Measurements from ENCODE around the gene DHH.

The DHH gene

DNA sequence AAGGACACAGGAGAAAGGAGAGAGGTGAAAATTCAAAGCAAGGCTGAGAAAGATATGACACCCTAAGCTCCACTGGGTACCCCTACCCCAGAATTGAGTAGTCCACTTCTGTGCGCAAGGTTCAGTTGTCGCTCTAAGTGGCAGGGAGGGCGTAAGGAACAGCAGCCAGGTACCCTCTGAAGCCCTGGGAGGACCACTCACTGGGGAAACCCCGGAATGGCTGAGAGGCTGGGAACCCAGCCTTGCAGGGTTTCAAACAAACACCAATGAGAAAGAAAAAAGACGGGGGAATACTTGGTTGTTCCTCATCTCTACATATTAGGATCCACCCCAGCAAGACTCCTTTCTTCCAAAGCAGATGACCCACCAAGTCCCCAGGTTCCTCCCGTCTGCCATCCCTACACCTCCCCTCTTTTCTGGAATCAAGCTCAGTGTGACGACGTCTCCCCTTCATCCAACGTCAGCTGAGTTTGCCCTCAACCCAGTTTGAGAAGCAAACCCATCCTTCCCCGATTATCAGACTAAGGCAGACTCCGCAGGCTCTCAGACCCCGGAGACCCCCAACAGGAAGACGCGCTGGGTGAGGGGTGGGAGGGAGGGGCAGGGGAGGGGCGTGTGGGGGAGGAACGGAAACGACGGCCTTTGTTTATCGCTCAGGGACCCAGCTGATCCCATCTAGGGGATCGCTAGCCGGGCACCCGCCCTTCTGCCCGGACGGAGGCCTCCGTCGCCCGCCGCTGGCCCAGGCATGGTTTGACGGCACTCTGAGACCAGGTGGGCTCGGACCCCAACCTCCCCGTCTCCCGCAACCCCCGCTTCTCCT, 15.3 kb upstream of the DHH start:
- peak; percentile 70 for DNase-seq (ENCODE audit: low spot score)

DNA sequence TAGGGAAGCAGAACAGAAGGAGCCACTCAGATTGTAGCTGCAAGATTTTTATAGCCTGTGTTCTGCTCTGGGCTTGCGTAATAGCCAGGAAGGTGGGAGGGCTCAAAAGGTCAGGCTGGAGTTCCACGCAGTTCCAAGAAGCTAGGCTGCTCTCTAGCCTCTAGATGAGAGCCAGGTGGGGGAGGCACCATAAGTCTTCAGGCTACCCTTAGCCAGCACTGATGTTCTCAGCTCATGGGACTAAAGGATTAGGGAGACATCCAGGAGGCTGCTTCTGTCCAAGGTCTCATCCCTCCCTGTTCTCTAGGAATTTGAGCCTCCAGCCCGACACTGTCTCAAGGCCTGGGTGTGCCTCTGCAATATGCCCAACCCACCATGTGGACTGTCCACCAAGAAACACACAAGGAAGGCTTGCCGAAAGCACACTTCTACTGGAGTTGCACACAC, 14.4 kb upstream of the DHH start:
- no peak for DNase-seq (ENCODE audit: low spot score)

DNA sequence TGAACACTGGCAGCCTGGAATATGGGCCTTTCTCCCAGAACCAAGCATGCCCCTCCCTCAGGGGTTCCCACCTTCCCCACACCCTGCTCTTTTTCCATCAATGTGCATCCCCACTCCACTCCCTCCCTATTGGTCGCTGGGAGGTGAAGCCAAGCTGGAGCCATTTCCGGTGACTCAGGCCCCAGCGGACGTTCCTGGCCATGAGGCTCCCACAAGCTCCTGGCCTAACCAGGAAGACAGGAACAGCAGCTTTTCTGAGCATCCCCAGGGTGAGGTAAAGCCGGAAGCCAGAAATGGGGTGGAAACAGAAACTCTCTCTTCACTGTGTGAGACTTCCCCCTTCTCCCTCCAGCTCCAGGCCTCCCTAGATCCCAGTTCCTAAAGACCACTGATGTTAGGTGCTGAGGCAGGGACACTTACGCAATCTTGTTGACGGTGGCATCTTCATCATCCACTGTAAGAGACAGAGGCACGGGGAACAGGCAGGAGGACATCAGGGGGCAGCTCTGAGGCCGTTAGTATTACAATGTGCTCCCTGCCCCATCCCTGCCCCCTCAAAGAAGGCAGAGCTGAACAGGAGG, 11.0 kb upstream of the DHH start:
- no peak for DNase-seq (ENCODE audit: low spot score)

DNA sequence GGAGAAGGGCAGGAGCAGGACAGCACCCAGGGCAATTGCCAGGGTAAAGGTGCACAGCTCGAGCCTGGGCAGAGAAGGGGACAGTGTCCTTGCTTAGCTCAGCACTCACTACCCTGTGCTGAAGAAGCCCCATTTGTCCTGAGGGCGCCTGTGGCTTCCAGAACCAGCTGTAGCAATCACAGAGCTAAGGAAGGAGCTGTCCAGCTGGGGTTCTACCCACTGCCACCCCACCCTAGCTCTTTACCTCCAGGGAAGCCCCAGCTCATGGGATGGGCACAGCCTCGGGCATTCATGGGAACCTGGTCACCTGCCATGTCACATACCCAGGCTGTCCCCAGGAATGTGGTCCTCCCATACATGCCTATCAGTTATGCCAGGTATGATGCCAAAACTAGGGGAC, 10.2 kb upstream of the DHH start:
- no peak for DNase-seq (ENCODE audit: low spot score)

DNA sequence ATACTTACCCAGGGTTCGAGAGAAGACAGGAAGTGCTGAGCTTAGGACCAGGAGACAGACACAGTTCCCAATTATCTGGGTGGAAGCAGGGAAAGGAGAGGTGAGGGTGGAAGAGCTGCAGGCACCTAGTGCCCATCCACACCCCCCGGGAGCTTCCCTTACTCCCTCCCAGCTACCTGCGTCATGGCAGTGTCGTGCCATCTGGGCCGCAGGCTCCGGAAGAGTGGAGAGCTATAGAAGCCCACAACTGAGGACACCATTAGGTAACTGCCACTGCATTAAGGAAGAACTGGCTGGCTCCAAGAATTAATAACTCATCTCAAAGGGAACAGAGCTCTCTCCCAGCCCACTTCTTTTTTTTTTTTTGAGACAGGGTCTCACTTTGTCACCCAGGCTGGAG, 5.8 kb upstream of the DHH start:
- no peak for DNase-seq (ENCODE audit: low spot score)

DNA sequence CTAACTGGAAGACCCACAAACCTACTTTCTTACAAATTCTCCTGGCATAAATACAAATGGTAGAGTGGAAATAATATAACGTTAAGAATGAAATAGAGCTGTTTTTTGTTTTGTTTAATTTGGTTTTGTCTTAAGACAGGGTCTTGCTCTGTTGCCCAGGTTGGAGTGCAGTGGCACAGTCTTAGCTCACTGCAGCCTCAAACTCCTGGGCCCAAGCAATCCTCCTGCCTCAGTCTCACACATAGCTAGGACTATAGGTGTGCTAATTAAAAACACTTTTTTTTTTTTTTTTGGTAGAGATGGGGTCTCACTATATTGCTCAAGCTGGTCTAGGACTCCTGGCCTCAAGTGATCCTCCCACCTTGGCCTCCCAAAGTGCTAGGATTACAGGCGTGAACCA, 4.1 kb upstream of the DHH start:
- no peak for DNase-seq (ENCODE audit: low spot score)

DNA sequence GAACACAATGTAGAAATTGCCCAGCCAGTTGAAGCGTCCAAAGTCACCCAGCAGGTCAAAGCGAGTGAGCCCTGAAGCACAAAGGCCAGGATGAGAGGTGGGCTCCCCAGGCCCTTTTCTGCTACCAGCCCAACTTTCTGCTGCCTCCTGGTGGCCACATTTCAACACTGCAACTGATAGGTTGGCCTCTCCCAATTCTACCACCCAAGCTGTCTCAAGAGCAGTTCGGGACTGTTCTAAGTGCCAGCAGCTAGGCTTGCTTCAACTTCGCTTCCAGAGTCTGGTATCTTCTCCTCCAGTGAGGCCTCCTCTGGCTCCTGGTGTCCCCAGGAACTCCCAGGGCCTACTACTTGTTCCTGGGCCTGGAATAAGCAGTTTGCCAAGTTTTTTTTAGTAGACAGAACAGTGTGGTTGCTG, 3.4 kb upstream of the DHH start:
- DNase-seq (ENCODE audit: low spot score) = peak; percentile 83

DNA sequence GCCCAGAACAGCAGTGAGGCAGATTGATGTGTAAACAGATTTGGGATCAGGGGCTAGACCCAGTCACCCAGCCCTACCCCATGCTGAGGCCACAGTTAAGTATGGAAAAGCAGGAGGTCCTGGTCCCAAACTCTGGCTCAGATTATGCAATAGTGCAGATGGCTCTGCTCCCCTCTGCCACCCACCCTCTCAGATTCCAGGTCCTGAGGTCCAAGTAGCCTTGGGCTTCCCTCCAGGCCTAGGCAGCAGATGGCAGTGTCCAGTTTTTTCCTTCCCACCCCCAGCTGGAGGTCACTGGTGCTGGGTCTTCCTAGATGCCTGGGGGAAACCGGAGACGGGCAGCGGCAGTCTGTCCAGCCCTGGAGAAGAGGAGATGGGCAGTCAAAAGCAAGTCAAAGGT, 2.8 kb upstream of the DHH start:
- DNase-seq (ENCODE audit: low spot score) = no peak

DNA sequence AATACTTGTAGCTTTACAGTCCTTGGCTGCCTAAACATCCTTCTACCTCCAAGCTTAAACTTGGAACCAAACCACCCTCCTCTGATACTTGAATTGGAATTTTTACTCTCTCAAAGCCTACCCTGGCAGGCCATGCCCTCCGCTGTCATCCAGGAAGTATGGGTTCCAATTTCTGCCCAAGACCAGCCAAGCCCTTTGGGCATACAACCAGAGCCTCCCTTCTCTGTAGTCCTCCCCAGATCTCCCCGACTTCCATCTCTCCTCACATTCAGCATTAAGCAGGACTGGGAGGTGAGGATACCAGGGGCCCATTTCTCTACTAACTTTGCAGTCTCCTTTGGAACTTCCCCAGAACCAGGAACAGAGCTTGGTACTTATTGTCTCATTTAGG, 369 bp upstream of the DHH start:
- no peak for DNase-seq (ENCODE audit: low spot score)

DNA sequence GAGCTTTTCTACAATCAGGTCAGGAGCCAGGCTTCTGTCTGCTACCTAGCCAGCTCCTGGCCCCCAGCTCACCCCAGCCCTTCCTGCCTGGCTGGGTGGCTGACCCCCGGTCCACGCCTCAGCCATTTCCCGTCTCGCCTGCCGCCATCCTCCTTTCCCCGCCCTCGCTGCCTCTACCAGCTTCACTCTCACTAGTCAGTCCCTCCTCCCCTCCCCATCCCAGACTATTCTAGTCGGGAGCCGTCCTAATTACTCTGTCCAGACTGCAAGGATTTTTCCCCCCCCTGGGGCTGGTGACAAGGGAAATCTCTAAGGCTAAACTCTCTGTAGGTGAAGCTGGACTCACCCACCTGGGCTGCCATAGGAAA, 825 bp downstream of the DHH start:
- no peak for DNase-seq (ENCODE audit: low spot score)

DNA sequence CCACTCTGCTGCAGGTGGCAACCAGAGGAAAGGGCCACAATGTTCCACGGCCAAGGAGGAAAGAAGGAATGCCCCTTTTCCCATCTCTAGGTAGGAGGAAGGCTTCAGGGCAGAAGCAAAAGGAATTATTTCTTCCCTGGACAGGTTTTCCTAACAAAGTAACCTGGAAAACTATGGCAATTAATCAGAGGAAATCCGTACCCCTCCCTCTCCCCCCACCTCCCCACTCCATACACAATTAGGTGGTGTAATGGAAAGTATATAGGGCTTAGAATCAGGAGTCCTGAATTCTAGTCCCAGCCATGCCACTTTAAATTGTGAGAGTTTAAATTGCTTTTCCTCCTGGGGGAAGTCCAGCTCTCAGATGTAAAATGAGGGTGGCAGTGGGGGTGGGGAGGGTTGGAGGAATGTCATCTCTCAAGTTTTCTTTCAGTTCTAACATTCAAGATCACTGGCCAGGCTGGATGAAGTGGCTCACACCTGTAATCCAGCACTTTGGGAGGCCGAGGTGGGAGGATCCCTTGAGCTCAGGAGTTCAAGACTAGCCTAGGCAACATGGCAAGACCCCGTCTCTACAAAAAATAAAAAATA, 1.7 kb downstream of the DHH start:
- DNase-seq (ENCODE audit: low spot score) = no peak

DNA sequence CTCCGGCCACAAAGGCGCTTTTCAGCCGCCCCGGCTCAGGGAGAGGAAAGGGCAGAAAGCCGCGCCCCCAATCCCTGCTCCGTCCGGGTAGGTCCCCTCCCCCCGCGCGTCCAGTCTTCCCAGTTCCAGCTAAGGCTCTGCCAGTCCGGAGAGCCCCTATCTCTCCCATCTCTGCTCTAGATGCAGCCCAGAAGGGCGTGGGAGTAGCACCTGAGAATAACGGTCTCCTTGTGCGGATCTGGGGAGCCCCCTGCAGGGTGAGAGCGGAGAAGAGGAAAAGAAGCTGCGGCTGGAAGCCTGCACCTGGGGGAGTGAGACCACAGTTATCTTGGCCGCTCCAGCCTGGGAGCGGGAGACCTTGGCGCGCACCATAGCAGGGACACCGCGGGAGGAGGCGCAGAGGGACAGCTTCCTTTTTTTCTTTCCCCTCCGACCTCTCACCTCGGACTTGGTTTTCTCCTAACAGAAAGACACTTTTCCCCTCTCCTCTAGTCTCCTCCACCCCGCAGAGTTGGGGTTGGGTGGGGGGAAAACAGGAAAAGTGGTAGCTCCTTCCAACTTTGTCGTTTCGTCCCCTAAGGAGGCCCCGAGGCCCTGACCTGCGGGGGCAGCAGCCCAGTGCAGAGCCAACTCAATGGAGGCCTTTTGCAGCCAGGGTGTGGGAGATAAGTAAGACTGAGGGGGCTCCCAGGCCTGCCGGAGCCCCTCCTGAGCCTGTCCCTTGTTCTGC, 2.4 kb downstream of the DHH start:
- peak; percentile 76 for DNase-seq (ENCODE audit: low spot score)

DNA sequence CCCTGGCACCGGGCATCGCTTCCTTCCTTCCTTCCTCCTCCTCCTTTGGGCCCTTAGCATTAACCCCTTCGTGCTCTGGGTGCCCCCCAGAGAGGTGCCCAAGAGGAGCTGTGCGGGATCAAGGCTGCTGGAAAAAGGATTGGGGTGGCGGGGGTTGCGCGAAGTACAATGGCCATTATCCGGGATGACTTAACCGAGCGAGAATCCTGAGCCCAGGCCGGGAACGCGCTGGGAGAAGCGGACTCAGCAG, 2.8 kb downstream of the DHH start:
- no peak for DNase-seq (ENCODE audit: low spot score)

DNA sequence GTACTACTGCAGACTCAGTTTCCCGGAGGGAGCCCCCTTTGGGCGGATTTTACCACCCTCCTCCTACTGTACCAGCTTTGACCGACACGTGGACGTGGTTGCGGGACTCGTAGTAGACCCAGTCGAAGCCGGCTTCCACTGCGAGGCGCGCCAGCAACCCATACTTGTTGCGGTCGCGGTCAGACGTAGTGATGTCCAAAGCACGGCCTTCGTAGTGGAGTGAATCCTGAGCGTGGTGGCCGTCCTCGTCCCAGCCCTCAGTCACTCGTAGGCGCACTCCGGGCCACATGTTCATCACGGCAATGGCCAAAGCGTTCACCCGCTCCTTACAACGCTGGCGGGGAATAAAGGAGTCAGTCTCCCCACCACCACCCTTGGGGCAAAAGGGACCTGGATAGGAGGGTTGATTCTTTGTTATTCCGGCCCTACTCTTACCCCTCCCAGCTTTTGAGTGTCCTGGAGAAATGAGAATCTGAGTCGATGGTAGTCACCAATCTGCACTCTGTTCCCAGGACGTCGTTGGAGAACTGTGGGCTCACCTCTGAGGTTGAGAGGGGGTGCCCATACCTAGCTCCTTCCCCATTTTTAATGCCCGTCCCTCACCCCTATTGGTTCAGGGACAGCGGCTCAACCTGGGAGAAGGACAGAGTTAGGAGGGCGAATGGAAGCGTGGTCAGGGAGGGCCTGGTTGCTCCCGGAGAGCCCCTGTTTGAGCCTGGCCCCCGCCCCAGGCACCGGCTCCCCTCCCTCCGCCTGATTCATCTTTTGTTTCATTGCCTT, 3.4 kb downstream of the DHH start:
- no peak for DNase-seq (ENCODE audit: low spot score)

DNA sequence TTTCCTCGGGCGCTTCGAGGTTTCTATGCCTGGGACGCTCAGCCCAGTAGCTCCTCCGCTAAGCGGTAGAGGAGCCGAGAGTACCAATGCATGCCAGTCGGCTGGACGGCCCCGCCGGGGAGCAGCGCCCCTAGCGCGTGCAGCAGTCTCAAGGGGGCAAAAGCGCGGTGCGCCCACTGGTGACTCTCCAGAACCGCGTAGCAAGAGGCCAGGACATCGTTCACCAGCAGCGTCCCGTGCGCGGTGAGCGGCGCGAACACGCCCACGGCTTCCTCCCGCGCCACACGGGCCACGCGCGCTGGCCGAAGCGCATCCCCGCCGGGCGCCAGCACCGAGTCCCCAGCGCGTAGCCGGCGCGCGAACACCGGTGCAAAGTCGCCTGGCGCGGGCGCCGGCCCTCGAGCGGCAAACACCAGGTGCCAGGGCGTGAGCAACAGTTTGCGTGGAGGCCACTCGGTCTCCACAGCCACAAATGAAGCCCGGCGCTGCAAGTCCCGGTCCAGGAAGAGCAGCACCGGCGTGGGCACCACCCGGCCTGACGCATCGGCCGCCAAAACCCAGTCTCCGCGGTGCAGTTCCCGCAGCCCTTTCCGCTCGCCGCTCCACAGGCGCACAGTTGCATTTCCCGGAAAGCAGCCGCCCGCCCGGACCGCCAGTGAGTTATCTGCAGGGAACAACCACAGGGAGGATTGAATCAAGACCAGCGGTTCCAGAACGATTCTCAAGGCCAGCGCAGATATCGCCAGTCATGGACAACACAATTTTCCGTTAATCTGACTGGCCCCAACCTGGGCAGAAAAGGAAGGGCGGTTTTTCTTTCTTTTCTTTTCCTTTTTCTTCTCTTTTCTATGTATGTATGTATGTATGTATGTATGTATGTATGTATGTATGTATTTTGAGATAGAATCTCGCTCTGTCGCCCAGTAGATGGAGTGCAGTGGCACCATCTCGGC, 4.5 kb downstream of the DHH start:
- no peak for DNase-seq (ENCODE audit: low spot score)

DNA sequence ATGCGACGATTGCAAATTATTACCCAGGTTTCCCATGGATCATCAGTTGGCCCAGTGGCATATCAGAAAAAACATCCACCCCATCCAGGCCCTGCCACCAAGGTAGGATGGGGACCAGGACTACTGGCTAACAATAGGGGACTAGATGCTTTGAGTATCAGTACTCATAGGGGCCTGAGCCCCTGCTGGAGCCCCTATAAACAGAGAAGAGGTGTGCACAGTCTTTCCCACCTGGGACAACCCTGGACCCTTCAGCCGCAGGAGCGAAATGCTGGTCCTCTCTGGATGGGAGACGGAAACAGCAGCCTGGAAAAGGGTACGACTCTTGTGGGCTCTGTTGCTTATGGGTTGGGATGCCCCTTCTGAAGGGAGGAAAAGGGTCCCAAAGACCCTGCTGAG, 5.7 kb downstream of the DHH start:
- no peak for DNase-seq (ENCODE audit: low spot score)

DNA sequence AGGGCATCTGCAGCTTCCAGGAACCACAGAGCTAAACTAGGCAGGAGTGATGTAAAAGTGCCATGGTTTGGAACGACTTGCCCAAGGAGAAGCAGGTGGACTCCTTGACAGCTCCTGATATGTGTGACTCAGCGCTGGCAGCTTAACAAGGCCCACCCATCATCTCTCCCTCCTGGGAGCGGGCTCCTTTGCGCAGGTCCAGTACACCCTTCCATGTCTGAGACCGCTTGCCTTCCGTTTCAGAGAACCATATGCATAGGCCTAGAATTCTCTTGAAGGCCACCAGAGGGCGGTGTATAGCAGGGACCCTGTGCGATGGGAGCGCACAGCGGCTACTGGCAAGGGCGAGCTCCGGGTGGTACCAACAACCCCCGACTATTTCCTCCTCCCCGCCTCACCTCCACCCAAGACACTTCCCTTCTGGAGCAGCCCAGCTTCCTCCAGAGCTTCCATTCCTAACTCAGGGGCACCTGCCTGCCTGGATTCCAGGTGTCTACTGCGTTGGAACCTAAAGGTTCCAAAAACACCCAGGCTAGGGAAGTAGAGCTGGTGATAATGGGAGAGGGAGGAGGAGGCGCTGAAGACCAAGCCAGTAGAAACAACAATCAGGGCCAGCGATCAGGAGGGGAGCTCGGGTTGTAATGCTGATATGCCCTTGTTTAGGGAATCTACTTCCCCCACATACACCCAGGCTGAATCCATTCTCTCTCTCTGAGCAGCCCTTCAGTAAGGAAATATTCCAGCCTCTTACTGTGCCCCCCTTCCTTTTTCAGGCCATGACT, 6.3 kb downstream of the DHH start:
- peak; percentile 88 for DNase-seq (ENCODE audit: low spot score)

DNA sequence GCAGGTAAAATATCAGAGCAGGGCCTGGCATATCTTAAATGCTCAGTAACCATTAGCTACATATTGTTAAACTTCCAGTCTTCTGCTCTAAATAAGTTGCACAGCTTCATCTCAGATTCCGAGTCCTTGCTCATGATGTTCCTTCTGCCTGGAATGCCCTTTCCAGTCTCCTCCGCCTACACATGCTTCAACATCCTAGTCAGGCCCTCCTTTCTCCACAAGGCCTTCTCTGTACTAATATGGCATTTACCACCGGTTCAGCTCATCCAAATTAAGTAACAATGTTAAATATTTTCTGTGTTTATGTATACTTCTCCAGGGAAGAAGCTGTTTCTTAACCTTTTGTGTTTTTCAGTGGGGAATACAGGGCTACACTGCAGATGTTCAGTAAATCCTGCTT, 8.5 kb downstream of the DHH start:
- DNase-seq (ENCODE audit: low spot score) = no peak

DNA sequence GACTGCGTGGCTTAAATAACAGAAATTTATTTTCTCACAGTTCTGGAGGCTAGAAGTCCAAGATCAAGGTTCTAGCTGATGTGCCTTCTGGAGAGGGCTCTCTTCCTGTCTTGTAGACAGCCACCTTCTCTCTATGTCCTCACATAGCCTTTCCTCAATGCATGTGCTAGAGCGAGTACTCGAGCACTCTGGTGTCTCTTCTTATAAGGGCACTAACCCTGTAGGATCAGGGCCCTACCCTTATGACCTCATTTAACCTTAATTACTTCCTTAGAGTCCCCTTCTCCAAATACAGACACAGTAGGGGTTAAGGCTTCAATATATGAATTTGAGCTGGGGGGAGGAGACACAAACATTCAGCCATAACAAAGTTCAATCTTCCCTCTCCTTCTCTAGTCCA, 10.2 kb downstream of the DHH start:
- no peak for DNase-seq (ENCODE audit: low spot score)

DNA sequence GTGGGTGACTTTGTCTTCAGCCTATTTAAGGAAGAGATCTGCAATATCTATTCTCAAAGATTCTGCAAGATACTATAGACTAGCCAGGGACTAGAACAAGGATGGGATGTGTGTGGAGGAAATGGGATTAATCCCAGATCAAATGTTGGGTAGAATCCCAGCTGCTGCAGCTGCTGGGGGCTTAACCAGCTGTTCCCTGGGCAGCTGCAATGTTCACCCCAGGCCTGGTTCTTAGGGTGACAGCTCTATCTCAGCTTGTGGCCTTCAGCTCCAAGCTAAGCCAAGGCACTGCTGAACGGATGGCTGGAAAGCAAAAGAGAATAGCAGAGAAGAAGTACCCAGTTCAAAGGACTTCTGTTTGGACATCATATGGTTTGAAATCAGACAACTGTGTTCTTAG, 14.8 kb downstream of the DHH start:
- no peak for DNase-seq (ENCODE audit: low spot score)

DNA sequence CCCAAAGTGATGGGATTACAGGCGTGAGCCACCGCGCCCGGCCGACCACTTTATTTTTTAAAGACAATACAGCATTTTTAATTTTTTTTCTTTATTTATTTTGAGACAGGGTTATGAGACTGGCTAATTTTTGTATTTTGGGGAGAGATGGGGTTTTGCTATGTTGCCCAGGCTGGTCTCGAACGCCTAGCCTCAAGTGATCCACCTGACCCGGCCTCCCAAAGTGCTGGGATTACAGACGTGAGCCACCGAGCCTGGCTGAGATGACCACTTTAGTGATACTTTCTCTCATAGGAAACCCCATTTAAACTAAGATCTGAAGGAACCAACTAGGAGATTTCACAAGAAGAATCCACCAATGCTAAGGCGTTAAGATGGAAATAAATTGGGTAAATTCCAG, 23.6 kb downstream of the DHH start:
- DNase-seq (ENCODE audit: low spot score) = no peak
